HepG2 (cell line): Measurements from ENCODE around the gene PPP2R2D. TPM values are rescaled to one million over a fixed set of nuclear protein-coding genes. Genes with fewer than 3 reads are reported as not detected.

ENCODE experiments used
- BCL6 ChIP-seq: IDR thresholded peaks from 2 replicates; pipeline ENCODE4 v1.6.1; 2016; ENCODE audit warnings: missing genetic modification reagents, missing compliant biosample characterization
- CCDC6 ChIP-seq: sonication (generic); formaldehyde crosslinking; IDR thresholded peaks from 2 replicates; pipeline ENCODE4 v1.8.1; 2022; ENCODE audit warnings: mild to moderate bottlenecking, missing genetic modification reagents, moderate library complexity
- HNRNPUL1 ChIP-seq: fragments of 200-400 bp; formaldehyde crosslinking; IDR thresholded peaks from 2 replicates; pipeline ENCODE4 v1.6.1; 2017; ENCODE audit warnings: low read depth, mild to moderate bottlenecking, low read length, moderate library complexity
- MED8 ChIP-seq: sonication (generic); formaldehyde crosslinking; IDR thresholded peaks from 2 replicates; pipeline ENCODE4 v1.8.1; 2023; ENCODE audit warnings: mild to moderate bottlenecking, missing genetic modification reagents; ENCODE audit not compliant: insufficient replicate concordance
- MLLT10 ChIP-seq: sonication (generic); formaldehyde crosslinking; IDR thresholded peaks from 2 replicates; pipeline ENCODE4 v1.4.0; 2020; ENCODE audit warnings: missing genetic modification reagents
- MTA1 ChIP-seq: sonication (generic); formaldehyde crosslinking; IDR thresholded peaks from 2 replicates; pipeline ENCODE4 v1.4.0; 2020; ENCODE audit warnings: missing genetic modification reagents, mild to moderate bottlenecking, borderline replicate concordance
- PCBP1 ChIP-seq: fragments of 200-400 bp; formaldehyde crosslinking; IDR thresholded peaks from 2 replicates; pipeline ENCODE4 v1.6.1; 2017; ENCODE audit warnings: mild to moderate bottlenecking, low read depth, low read length, borderline replicate concordance
- RELA ChIP-seq: sonication (generic); formaldehyde crosslinking; IDR thresholded peaks from 2 replicates; pipeline ENCODE4 v1.4.0; 2020; ENCODE audit warnings: missing genetic modification reagents
- ZFAT ChIP-seq: sonication (generic); formaldehyde crosslinking; conservative IDR thresholded peaks from 2 replicates; pipeline ENCODE4 v1.8.1; 2023; ENCODE audit warnings: missing genetic modification reagents, inconsistent platforms
- ZNF143 ChIP-seq: sonication (generic); formaldehyde crosslinking; IDR thresholded peaks from 2 replicates; pipeline ENCODE4 v1.4.0; 2020; ENCODE audit warnings: missing genetic modification reagents
- ZNF276 ChIP-seq: sonication (generic); formaldehyde crosslinking; IDR thresholded peaks from 2 replicates; pipeline ENCODE4 v1.4.0; 2020; ENCODE audit warnings: mild to moderate bottlenecking, low read depth, missing genetic modification reagents
- ZNF501 ChIP-seq: sonication (generic); formaldehyde crosslinking; IDR thresholded peaks from 2 replicates; pipeline ENCODE4 v1.5.1; 2020; ENCODE audit warnings: mild to moderate bottlenecking, moderate library complexity, missing genetic modification reagents
- ZNF879 ChIP-seq: sonication (generic); formaldehyde crosslinking; IDR thresholded peaks from 2 replicates; pipeline ENCODE4 v1.8.1; 2023; ENCODE audit warnings: missing genetic modification reagents
- polyA plus RNA-seq, 8 experiments: library from polyadenylated mRNA; depleted of rRNA in 3 of 8; stranded (reverse) in 7 of 8; unstranded in 1 of 8; fragments of >200 nt; fragmentation: Illumina TruSeq in 4 of 8; extraction: Trizol in 4 of 8; gene quantifications; 2 replicates each; pipeline versions ENCODE4 v1.2.1 to v1.2.3, GENCODE V29; 2011 to 2016; ENCODE audit warnings: low read depth in 4 of 8, missing spikeins in 1 of 8, mixed read lengths in 1 of 8; ENCODE audit not compliant: insufficient read depth in 1 of 8
- total RNA-seq, 5 experiments: library from RNA; depleted of rRNA; stranded (reverse); fragments of >200 nt; fragmentation: Illumina TruSeq; extraction: Trizol; gene quantifications; 2 replicates each; pipeline ENCODE4 v1.2.3, GENCODE V29; 2016; ENCODE audit warnings: low read depth in 1 of 5
- TF ChIP-seq, protein P1 (sequence below): sonication (generic); formaldehyde crosslinking; conservative IDR thresholded peaks from 2 replicates; pipeline ENCODE4 v1.8.1; 2023; ENCODE audit warnings: missing genetic modification reagents
- TF ChIP-seq, protein P2 (sequence below): sonication (generic); formaldehyde crosslinking; IDR thresholded peaks from 2 replicates; pipeline ENCODE4 v1.4.0; 2020; ENCODE audit warnings: missing genetic modification reagents
- TF ChIP-seq, protein P3 (sequence below): sonication (generic); formaldehyde crosslinking; IDR thresholded peaks from 2 replicates; pipeline ENCODE4 v1.9.0; 2022; ENCODE audit warnings: missing genetic modification reagents, mild to moderate bottlenecking, borderline replicate concordance
- TF ChIP-seq, protein P4 (sequence below): sonication (generic); formaldehyde crosslinking; IDR thresholded peaks from 2 replicates; pipeline ENCODE4 v1.5.0; 2020; ENCODE audit warnings: missing genetic modification reagents
- TF ChIP-seq, protein P5 (sequence below): IDR thresholded peaks from 2 replicates; pipeline ENCODE4 v1.6.1; 2012; ENCODE audit warnings: low read length, improper control_type of control experiment

The PPP2R2D gene
- total and polyA plus RNA-seq, 2 of the 13 experiments (the other 11 are each of a cell fraction or from before 2014, with no cell fraction given) = 32.7 to 33.2 TPM

DNA sequence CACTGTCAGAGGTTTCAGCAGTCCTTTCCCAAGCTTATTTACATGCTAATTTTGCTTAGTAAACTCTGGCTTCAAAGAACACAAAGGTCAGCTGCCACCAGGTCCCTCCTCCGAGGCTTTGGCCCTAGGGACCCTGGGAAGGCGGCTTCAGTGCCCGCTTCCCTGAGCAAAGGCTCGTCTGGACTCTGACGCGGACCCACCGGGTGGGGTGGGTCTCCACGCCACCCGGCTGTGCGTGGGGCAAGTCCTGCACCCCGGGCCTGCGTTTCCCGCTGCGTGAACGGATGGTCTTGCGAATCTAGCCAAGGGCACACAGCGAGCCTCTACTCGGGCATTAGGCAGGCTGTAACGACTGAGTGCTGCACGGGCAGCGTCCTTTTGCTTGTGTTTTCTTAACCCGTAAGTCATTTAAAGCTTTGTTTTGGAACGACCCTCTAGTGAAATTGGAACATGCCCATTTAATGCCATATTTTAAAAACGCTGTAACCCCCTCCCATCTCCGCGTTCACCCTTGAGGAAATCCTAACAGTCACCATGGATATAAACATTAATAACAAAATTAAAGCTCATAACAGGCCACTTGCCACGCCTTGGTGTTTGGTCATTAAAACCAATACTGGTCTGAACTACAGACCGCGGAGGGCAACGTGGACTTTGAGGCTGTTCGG, 80.1 kb downstream of the PPP2R2D start (continued):
- TF ChIP-seq ZNF143 (CRISPR knock-in tag) (peak; percentile 50; the same call in 1 of the 2 replicates), ZNF879 (CRISPR knock-in tag) (0 out of 2 replicates have a peak, but pooled peaks have one; percentile 50), ZNF276 (CRISPR knock-in tag) (no peak), ZFAT (CRISPR knock-in tag) (no peak), MTA1 (CRISPR knock-in tag) (0 out of 2 replicates have a peak, but pooled peaks have one; percentile 13), PCBP1 (no peak), MLLT10 (CRISPR knock-in tag) (no peak), HNRNPUL1 (no peak), MED8 (no peak), BCL6 (CRISPR knock-in tag) (peak; percentile 13; the same call in 1 of the 2 replicates), RELA (CRISPR knock-in tag) (no peak), CCDC6 (CRISPR knock-in tag) (no peak), ZNF501 (peak; percentile 74)
- TF ChIP-seq, protein P1, sequence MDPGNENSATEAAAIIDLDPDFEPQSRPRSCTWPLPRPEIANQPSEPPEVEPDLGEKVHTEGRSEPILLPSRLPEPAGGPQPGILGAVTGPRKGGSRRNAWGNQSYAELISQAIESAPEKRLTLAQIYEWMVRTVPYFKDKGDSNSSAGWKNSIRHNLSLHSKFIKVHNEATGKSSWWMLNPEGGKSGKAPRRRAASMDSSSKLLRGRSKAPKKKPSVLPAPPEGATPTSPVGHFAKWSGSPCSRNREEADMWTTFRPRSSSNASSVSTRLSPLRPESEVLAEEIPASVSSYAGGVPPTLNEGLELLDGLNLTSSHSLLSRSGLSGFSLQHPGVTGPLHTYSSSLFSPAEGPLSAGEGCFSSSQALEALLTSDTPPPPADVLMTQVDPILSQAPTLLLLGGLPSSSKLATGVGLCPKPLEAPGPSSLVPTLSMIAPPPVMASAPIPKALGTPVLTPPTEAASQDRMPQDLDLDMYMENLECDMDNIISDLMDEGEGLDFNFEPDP (CRISPR knock-in tag) = peak; percentile 95
- TF ChIP-seq, protein P2, sequence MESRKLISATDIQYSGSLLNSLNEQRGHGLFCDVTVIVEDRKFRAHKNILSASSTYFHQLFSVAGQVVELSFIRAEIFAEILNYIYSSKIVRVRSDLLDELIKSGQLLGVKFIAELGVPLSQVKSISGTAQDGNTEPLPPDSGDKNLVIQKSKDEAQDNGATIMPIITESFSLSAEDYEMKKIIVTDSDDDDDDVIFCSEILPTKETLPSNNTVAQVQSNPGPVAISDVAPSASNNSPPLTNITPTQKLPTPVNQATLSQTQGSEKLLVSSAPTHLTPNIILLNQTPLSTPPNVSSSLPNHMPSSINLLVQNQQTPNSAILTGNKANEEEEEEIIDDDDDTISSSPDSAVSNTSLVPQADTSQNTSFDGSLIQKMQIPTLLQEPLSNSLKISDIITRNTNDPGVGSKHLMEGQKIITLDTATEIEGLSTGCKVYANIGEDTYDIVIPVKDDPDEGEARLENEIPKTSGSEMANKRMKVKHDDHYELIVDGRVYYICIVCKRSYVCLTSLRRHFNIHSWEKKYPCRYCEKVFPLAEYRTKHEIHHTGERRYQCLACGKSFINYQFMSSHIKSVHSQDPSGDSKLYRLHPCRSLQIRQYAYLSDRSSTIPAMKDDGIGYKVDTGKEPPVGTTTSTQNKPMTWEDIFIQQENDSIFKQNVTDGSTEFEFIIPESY (CRISPR knock-in tag) = no peak
- TF ChIP-seq, protein P3, sequence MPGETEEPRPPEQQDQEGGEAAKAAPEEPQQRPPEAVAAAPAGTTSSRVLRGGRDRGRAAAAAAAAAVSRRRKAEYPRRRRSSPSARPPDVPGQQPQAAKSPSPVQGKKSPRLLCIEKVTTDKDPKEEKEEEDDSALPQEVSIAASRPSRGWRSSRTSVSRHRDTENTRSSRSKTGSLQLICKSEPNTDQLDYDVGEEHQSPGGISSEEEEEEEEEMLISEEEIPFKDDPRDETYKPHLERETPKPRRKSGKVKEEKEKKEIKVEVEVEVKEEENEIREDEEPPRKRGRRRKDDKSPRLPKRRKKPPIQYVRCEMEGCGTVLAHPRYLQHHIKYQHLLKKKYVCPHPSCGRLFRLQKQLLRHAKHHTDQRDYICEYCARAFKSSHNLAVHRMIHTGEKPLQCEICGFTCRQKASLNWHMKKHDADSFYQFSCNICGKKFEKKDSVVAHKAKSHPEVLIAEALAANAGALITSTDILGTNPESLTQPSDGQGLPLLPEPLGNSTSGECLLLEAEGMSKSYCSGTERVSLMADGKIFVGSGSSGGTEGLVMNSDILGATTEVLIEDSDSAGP (CRISPR knock-in tag) = no peak
- TF ChIP-seq, protein P4, sequence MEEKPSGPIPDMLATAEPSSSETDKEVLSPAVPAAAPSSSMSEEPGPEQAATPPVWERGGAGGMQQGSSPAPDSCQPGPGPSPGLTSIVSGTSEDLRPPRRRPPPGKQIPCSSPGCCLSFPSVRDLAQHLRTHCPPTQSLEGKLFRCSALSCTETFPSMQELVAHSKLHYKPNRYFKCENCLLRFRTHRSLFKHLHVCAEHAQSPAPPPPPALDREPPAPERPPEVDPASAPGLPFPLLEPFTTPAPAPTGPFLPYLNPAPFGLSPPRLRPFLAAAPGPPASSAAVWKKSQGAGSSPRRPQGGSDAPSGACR (CRISPR knock-in tag) = peak; percentile 89
- TF ChIP-seq, protein P5, sequence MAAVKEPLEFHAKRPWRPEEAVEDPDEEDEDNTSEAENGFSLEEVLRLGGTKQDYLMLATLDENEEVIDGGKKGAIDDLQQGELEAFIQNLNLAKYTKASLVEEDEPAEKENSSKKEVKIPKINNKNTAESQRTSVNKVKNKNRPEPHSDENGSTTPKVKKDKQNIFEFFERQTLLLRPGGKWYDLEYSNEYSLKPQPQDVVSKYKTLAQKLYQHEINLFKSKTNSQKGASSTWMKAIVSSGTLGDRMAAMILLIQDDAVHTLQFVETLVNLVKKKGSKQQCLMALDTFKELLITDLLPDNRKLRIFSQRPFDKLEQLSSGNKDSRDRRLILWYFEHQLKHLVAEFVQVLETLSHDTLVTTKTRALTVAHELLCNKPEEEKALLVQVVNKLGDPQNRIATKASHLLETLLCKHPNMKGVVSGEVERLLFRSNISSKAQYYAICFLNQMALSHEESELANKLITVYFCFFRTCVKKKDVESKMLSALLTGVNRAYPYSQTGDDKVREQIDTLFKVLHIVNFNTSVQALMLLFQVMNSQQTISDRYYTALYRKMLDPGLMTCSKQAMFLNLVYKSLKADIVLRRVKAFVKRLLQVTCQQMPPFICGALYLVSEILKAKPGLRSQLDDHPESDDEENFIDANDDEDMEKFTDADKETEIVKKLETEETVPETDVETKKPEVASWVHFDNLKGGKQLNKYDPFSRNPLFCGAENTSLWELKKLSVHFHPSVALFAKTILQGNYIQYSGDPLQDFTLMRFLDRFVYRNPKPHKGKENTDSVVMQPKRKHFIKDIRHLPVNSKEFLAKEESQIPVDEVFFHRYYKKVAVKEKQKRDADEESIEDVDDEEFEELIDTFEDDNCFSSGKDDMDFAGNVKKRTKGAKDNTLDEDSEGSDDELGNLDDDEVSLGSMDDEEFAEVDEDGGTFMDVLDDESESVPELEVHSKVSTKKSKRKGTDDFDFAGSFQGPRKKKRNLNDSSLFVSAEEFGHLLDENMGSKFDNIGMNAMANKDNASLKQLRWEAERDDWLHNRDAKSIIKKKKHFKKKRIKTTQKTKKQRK = no peak
